Suprapubic skin (tissue), 3 donors: ENCODE data around the gene TYMP.

Experiments
- CTCF ChIP-seq, 2 donors: fragments of 200-600 bp in 1 of 2; fragments of 450-650 bp in 1 of 2; sonication (generic) in 1 of 2; IDR thresholded peaks; one replicate each; pipeline ENCODE4 v1.5.1; 2016 to 2019; ENCODE audit warnings: antibody characterized with exemption in 2 of 2, mild to moderate bottlenecking in 1 of 2, moderate library complexity in 1 of 2
- EP300 ChIP-seq: sonication (generic); formaldehyde crosslinking; IDR thresholded peaks from one replicate; pipeline ENCODE4 v1.6.1; 2017; ENCODE audit warnings: antibody characterized with exemption

DNA sequence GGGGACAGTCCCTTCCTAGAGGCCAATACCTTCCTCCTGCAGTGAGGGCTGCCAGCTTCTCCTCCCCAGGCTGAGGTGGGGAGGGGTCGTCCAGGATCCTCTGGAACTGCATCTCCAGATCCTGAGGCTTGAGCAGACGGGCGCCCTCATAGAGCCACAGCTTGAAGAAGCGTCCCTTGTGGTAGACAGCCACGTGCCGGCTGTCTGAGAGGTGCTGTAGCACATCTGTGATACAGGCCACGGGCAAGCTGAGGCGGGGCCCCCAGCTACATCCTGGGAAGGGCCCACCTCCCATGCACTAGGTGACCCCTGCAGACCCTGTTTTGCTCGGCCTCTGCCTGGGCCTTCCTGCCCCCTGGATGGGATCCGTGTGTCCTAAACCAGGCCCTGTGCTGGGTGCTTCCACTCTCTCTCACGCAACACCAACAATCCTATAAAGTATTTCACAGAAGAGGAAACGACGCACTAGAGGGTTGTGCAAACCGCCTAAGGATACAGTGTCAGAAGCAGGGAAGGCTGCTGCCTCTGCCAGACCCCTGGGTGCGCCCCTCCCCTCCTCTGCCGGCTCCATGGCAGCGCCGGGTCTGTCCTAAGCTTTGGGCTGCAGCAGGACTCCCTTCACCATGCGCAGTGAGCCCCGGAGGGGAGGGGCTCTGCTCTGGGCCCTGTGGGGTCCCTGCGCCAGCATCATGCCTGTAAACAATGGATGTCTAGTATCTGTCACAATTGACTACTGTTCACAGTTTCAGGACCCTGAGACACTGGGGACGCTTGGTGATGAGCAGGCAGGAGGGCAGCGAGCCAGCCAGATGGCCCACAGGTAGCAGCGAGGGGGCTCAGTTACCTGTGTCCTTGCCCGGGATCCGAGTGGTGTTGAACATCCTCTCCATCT lies 43.9 kb upstream of the TYMP start:
- no peak for TF ChIP-seq CTCF (IDR thresholded peaks at IDR 0.05)
- no peak for TF ChIP-seq EP300
